HepG2 (cell line): Measurements from ENCODE around the gene BCLAF1. TPM values are rescaled to one million over a fixed set of nuclear protein-coding genes. Genes with fewer than 3 reads are reported as not detected.

Experiments
- CEBPZ ChIP-seq: IDR thresholded peaks from 2 replicates; pipeline ENCODE4 v1.6.1; 2012; ENCODE audit warnings: low read length, improper control_type of control experiment
- CREM ChIP-seq, 2 experiments: sonication (generic) in 1 of 2; formaldehyde crosslinking in 1 of 2; IDR thresholded peaks; 2 replicates each; pipeline versions ENCODE4 v1.4.0 to v1.6.1; 2016 to 2020; ENCODE audit warnings: antibody characterized with exemption in 1 of 2, mild to moderate bottlenecking in 1 of 2, missing genetic modification reagents in 1 of 2
- DMTF1 ChIP-seq: sonication (generic); formaldehyde crosslinking; IDR thresholded peaks from 2 replicates; pipeline ENCODE4 v1.4.0; 2020; ENCODE audit warnings: mild to moderate bottlenecking, missing genetic modification reagents
- FOXM1 ChIP-seq: sonication (generic); formaldehyde crosslinking; IDR thresholded peaks from 2 replicates; pipeline ENCODE4 v1.5.0; 2020; ENCODE audit warnings: missing genetic modification reagents
- HBP1 ChIP-seq: IDR thresholded peaks from 2 replicates; pipeline ENCODE4 v1.6.1; 2016; ENCODE audit warnings: low read depth, control low read depth
- HNF4A ChIP-seq: sonication (generic); formaldehyde crosslinking; IDR thresholded peaks from 2 replicates; pipeline ENCODE4 v1.4.0; 2020; ENCODE audit warnings: missing genetic modification reagents
- HNRNPLL ChIP-seq: fragments of 200-400 bp; formaldehyde crosslinking; IDR thresholded peaks from 2 replicates; pipeline ENCODE4 v1.6.1; 2017; ENCODE audit warnings: mild to moderate bottlenecking, low read depth, low read length; ENCODE audit not compliant: poor library complexity, severe bottlenecking
- JUND ChIP-seq: sonication (generic); formaldehyde crosslinking; IDR thresholded peaks from 2 replicates; pipeline ENCODE4 v1.8.0; 2022; ENCODE audit warnings: mild to moderate bottlenecking, missing genetic modification reagents
- KLF12 ChIP-seq: sonication (generic); formaldehyde crosslinking; IDR thresholded peaks from 2 replicates; pipeline ENCODE4 v1.4.0; 2020; ENCODE audit warnings: missing genetic modification reagents, borderline replicate concordance
- NCOA1 ChIP-seq: sonication (generic); formaldehyde crosslinking; IDR thresholded peaks from 2 replicates; pipeline ENCODE4 v1.9.0; 2021; ENCODE audit warnings: missing genetic modification reagents
- PRPF4 ChIP-seq: fragments of 200-400 bp; formaldehyde crosslinking; IDR thresholded peaks from 2 replicates; pipeline ENCODE4 v1.6.1; 2016; ENCODE audit warnings: low read length, low read depth; ENCODE audit not compliant: poor library complexity, severe bottlenecking
- SIX4 ChIP-seq: sonication (generic); formaldehyde crosslinking; IDR thresholded peaks from 2 replicates; pipeline ENCODE4 v1.4.0; 2020; ENCODE audit warnings: missing genetic modification reagents
- TARDBP ChIP-seq: sonication (generic); formaldehyde crosslinking; IDR thresholded peaks from 2 replicates; pipeline ENCODE4 v1.8.0; 2022; ENCODE audit warnings: mild to moderate bottlenecking, missing genetic modification reagents
- TIGD3 ChIP-seq: sonication (generic); formaldehyde crosslinking; IDR thresholded peaks from 2 replicates; pipeline ENCODE4 v1.5.1; 2020; ENCODE audit warnings: mild to moderate bottlenecking, missing genetic modification reagents, borderline replicate concordance
- ZBTB39 ChIP-seq: sonication (generic); formaldehyde crosslinking; IDR thresholded peaks from 2 replicates; pipeline ENCODE4 v1.5.0; 2020; ENCODE audit warnings: missing genetic modification reagents
- ZMYM3 ChIP-seq: sonication (generic); formaldehyde crosslinking; IDR thresholded peaks from 2 replicates; pipeline ENCODE4 v1.5.1; 2020; ENCODE audit warnings: mild to moderate bottlenecking, missing genetic modification reagents
- ZNF256 ChIP-seq: sonication (generic); formaldehyde crosslinking; conservative IDR thresholded peaks from 2 replicates; pipeline ENCODE4 v1.4.0; 2020; ENCODE audit warnings: missing genetic modification reagents
- ZNF33A ChIP-seq: sonication (generic); formaldehyde crosslinking; IDR thresholded peaks from 2 replicates; pipeline ENCODE4 v1.5.1; 2020; ENCODE audit warnings: missing genetic modification reagents, mild to moderate bottlenecking, moderate library complexity, borderline replicate concordance
- ZNF431 ChIP-seq: sonication (generic); formaldehyde crosslinking; IDR thresholded peaks from 2 replicates; pipeline ENCODE4 v1.9.0; 2022; ENCODE audit warnings: missing genetic modification reagents, low read depth, mild to moderate bottlenecking, borderline replicate concordance
- ZNF530 ChIP-seq: sonication (generic); formaldehyde crosslinking; IDR thresholded peaks from 2 replicates; pipeline ENCODE4 v1.5.0; 2020; ENCODE audit warnings: low read depth, mild to moderate bottlenecking, missing genetic modification reagents
- ZNF766 ChIP-seq: sonication (generic); formaldehyde crosslinking; IDR thresholded peaks from 2 replicates; pipeline ENCODE4 v1.5.0; 2020; ENCODE audit warnings: missing genetic modification reagents, borderline replicate concordance
- polyA plus RNA-seq, 8 experiments: library from polyadenylated mRNA; depleted of rRNA in 3 of 8; stranded (reverse) in 7 of 8; unstranded in 1 of 8; fragments of >200 nt; fragmentation: Illumina TruSeq in 4 of 8; extraction: Trizol in 4 of 8; gene quantifications; 2 replicates each; pipeline versions ENCODE4 v1.2.1 to v1.2.3, GENCODE V29; 2011 to 2016; ENCODE audit warnings: low read depth in 4 of 8, missing spikeins in 1 of 8, mixed read lengths in 1 of 8; ENCODE audit not compliant: insufficient read depth in 1 of 8
- total RNA-seq, 5 experiments: library from RNA; depleted of rRNA; stranded (reverse); fragments of >200 nt; fragmentation: Illumina TruSeq; extraction: Trizol; gene quantifications; 2 replicates each; pipeline ENCODE4 v1.2.3, GENCODE V29; 2016; ENCODE audit warnings: low read depth in 1 of 5

BCLAF1 gene
- total and polyA plus RNA-seq, 2 of the 13 experiments (the other 11 are each of a cell fraction or from before 2014, with no cell fraction given) = 55.3 to 292 TPM

- no peak for TF ChIP-seq NCOA1 (CRISPR knock-in tag)
- TF ChIP-seq ZNF766 (CRISPR knock-in tag) = no peak
- TF ChIP-seq PRPF4 = no peak
- peak; percentile 85; the same call in 1 of the 2 replicates for TF ChIP-seq ZNF256 (CRISPR knock-in tag)
- TF ChIP-seq ZBTB39 (CRISPR knock-in tag) = peak; percentile 62; the same call in 1 of the 2 replicates
- no peak for TF ChIP-seq TARDBP (CRISPR knock-in tag)
- TF ChIP-seq TIGD3 (CRISPR knock-in tag) = no peak
- no peak for TF ChIP-seq ZNF530 (CRISPR knock-in tag)
- TF ChIP-seq SIX4 = no peak
- TF ChIP-seq HNRNPLL = peak; percentile 63
- no peak for TF ChIP-seq HNF4A (CRISPR knock-in tag)
- TF ChIP-seq KLF12 (CRISPR knock-in tag) = no peak
- no peak for TF ChIP-seq CREM (IDR thresholded peaks at IDR 0.05)
- TF ChIP-seq CREM (CRISPR knock-in tag; IDR thresholded peaks at IDR 0.05) = no peak
- no peak for TF ChIP-seq CEBPZ
- no peak for TF ChIP-seq HBP1 (CRISPR knock-in tag)
- no peak for TF ChIP-seq DMTF1 (CRISPR knock-in tag)
- TF ChIP-seq ZNF431 = peak; percentile 67; the same call in 1 of the 2 replicates
- TF ChIP-seq ZNF33A (CRISPR knock-in tag) = no peak
- TF ChIP-seq JUND (CRISPR knock-in tag) = no peak
- no peak for TF ChIP-seq ZMYM3
- TF ChIP-seq FOXM1 (CRISPR knock-in tag) = no peak
Observed at GRCh38 chr6:136289327-136289578, 393 bp downstream of the BCLAF1 start (continued).
